ENCODE data around the gene ANTXR2. TPM values are rescaled to one million over a fixed set of nuclear protein-coding genes. Genes with fewer than 3 reads are reported as not detected.

The ANTXR2 gene
- total RNA-seq, 1 experiment from 2014 or later, result 18.9 TPM

DNA sequence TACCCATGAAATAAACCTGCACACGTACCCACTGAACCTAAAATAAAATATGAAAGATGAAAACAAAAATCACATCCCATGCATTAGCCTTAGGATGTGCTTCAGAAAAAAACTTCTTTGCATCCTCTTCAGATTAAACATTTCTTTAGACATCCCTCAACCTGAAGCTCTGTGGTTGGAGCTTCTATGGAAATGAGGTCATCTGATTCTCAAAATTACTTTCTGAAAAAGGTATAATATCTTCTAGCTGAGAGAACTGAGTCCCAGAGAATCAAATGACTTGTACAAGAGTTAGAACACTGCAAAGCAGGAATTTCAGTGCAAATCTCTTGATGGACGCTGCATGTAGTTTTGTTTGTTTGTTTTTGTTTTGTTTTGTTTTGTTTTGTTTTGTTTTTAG, 19.1 kb upstream of the ANTXR2 start:
- no peak for DNase-seq (ENCODE audit: low read depth)

DNA sequence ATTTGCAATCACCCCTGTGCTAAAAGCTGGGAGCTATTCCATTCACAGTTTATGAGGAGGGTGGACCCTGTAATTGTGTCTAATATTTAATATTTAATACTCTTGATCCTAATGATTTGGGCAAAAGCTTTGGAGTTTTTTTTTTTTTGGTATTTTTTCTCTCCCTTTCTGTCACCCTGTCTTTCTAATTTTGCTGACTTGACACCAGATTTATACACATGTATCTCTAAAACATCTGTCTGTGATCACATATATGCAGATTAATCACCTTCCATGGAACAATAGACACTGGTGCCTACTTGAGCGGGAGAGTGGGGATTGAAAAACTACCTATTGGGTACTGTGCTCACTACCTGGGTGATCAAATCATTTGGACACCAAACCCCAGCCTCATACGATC, 18.7 kb upstream of the ANTXR2 start:
- no peak for DNase-seq (ENCODE audit: low read depth)

DNA sequence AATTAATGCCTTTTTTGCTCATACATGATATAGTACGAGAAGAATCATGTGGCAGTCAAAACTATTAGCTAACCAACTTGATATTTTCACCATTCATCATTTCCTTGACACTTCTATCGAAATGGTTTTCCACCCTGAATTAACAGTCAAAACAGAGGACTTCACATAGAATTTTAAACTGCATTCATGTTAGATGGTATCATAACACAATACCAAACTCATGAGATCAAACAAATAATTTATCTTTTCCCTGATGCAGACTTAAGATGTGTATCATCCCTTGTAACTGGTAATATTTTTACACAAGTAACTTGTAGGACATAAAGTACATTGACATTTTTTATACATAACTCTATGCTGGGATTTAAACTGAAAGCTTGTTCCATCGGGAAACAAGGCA, 18.2 kb upstream of the ANTXR2 start:
- no peak for DNase-seq (ENCODE audit: low read depth)

DNA sequence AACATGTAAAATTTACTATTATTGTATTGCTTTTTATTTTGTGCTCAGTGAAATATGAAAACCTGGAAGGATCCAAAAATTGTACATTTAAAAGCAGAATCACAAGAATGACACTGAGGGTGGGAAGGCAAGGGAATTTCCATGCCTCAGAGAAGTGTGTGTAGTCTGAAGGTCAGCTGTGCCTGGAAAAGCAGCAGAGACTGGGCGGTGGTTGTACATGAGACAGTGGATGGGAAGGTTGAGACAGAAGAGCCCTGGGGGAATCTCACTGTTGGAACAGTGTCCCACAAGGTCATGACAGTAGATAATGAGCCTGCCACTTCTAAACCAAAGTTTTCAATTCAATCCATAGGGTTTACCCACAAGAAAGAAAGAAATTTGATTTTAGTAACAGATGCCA, 17.1 kb upstream of the ANTXR2 start:
- no peak for DNase-seq (ENCODE audit: low read depth)

DNA sequence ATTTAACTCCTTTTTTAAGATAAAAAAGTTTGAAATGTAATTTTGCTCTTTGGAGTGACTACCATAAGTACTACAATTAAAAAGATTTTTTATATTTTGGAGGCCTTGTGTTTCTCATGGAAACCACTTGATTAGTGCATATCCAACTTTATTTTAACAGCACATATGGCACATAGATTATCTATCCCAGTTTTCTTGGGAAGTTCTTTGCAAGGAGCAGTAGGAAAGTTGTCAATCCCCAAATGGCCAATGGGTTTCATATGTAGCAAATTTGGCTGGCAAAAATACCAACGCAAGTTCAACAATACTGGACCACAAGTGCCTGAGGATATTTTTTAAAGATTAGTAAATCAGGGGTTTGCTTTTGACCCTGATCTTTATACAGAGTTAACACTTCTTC, 15.4 kb upstream of the ANTXR2 start:
- DNase-seq (ENCODE audit: low read depth), result no peak

DNA sequence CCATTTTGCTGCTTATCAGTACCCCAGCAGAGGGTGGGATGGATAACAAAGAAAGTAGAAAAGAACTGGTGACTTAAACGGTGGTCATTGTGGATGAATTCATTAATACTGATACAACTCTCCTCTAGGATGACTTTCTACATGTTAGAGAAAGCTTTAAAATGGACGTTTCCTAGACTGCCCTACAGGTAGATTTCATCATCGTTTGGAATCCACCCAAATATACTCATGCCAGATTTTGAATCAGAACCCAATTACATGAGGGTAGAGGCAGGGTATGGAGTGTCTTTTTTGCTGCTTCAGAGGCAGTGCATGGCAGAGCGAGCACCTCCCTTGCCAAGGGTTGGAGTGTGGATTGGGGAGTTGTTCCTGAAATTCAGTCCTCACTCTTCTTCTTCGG, 13.3 kb upstream of the ANTXR2 start:
- DNase-seq (ENCODE audit: low read depth), result no peak

DNA sequence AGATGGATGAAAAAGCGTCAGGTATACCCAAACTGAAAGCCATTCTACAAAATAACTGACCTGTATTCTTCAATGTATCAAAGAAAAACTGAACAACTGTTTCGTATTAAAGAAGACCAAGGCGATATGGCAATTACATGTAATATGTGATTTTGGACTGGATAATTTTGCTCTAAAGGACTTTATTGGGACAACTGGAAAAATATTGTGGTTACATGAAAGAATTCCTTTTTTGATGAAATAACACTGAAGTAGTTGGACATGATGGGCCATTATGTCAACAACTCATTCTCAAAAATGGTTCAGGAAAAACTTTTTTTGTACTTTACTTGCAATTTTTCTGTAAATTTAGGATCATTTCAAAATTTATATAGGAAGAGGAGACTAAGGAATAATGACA, 12.1 kb upstream of the ANTXR2 start:
- no peak for DNase-seq (ENCODE audit: low read depth)

DNA sequence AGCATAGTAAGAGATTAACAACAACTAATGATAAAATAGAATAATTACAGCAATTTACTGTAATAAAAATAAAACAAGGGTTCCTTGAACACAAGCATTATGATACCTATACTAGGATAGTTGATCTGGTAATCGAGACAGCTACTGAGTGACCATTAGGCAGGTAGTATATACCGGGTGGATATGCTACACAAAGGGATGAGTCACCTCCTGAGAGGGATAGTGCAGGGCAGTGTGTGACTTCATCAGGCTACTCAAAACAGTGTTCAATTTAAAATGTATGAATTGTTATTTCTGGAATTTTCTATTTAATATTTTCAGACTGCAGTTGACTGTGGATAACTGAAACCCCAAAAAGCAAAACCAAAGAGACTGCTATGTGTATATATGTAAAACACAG, 9.7 kb upstream of the ANTXR2 start:
- DNase-seq (ENCODE audit: low read depth), result no peak

DNA sequence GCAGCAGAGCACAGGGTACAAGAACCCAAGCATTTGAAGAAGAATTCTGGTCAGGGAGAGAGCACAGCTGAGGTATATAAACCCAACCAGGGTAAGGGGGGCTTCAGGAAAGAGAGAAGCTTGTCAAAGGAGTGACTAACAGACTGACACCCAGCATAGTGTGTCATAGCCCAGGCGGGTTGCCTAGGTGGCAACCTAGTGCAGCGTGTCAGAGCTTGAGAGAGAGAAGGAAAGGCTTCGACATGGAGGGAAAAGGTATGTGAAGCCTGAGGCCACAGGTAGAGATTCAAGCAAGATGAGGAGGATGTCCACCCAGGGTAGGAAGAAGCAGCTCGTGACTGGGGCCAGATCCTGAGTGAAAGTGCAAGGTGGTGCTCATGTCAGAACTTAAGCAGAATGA, 8.5 kb upstream of the ANTXR2 start:
- no peak for DNase-seq (ENCODE audit: low read depth)

DNA sequence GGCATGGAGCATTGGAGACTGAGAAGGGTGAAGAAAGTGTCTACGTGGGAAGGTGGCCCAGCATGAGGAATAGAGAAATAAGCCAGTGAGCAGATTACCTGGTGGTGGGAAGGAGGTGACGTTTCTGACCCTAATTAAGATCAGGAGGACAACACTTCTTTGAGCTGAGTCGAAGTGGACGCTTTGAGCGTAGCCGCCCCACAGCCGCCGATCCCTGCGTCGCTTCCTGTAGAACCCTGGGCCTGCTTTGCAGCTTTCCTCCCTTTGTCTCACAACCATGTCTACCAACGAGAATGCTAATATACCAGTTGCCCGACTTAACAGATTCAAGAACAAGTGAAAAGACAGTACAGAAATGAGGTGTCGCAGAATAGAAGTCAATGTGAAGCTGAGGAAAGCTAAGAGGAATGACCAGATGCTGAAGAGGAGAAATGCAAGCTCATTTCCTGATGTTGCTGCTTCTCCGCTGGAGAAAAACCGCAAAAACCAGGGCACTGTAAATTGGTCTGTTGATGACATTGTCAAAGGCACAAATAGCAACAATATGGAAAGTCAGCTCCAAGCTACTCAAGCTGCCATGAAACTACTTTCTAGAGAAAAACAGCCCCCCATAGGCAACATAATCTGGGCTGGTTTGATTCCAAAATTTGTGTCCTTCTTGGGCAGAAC, 6.4 kb upstream of the ANTXR2 start:
- DNase-seq (ENCODE audit: low read depth), result no peak

DNA sequence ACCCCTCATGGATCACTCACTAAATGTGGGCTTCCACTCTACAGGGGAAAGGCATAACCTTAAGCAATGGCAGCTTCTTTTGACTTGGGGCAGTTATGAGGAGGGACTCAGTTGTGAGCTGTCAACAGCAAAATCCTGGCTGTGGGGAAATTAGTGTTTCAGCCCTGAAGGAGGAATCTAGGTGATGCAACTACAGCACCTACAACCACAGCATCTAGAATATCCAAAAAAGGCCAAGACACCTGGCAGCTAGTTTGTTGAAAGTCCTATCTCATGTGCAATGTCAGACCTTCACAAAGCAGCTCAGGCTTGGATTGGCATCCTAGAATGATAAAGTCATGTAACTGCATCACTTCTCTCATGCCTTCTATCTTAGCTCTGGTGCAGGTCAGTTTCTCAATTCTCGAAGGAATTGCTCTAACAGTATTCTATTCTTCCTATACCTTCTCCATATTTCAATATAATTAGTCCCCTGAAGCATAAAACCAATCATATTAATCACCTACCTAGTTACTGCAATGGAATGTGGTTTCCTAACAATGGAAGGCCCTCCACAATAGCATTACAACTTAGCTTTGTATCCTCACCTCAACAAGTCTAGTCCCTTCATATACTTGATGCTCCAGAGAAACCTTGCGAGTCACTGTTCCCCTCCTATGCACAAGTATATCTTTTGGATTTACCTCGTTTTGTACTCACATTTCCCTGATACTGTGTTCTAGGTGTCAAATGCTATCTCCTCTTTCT, 5.5 kb upstream of the ANTXR2 start:
- no peak for DNase-seq (ENCODE audit: low read depth)

DNA sequence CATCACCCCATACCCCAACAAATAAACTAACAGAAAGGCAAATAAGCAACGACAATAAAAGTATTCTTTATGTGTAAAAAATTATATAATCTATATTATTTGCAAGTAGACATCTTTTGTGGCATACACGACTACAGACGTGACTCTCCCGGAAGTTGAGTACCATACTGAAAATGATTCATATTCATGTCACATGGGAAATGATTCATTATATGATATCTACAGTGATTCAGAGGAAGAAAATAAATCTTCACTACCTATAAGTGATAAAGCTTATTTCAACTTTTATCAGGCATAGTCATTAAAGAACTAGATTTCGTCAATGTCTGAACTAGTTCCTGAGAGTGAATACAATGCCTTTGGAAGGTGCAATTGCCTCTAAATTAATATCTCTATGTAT, 4.6 kb upstream of the ANTXR2 start:
- peak; percentile 24 for DNase-seq (ENCODE audit: low read depth)

DNA sequence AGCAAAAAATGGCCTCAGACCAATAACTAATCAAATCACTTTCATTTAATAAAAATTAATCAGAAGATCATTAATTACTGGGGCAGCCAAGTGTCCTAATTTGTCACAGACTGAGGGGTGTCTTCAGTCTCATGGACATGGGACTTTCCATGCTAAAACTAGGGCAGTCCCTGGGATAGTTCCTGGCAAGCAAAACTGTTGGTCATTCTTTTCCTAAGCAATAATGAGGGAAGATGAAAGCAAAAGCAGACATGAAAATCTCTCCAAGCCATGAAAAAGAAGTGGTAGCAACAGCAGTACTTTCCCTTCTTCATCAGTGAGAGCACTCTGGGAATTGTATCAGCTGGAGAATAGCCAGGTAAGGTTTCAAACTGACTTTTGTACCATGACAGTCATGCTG, 3.7 kb upstream of the ANTXR2 start:
- DNase-seq (ENCODE audit: low read depth), result no peak

DNA sequence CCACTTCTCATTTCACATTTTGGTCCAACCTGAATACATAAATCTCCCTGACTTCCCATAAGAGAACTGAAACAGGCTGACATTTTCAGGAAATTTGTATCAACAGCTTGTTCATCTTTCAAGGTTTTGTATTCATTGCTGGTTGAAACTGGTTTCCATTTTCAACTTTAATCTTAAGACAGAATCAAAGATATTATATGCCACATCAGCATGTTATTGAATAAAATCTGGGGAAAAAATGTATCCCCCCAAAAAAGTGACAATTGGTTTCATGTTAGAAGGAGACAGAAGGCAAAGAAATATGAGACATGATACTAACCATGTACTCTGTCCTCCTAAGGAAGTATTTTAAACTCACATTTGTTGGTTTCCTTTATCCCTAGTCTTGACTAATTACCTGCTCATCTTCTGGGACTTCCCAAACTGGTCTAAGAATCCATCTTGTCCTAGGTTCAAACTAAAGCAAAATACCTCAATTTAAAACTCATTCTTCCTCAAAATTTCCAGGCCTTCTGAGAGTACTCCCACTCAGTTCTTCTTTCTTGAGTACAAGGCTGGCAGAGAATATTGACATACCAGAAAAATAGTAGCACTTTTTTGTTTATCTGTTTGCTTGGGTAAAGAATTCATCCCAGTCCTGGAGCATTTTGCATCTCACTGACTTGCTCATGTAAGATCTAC, 3.1 kb upstream of the ANTXR2 start:
- no peak for DNase-seq (ENCODE audit: low read depth)

DNA sequence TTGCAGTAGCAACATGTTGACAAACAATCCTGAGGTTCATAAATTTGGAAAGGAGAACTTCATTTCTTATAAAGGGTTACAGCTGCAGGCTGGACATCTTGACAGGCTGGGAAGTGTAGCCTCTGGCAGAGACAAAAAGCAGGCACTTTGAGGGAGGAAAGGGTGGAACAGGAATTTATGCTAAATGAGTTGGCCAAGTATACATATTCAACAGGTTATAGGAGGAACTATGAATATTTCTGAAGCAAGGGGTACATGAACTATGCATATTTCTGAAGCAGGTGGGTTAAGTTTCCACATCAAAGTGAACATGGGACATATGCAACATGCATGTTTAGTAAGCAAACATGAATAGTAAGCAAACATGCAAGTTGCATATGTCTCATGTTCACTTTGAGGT, 1.6 kb upstream of the ANTXR2 start:
- no peak for DNase-seq (ENCODE audit: low read depth)

DNA sequence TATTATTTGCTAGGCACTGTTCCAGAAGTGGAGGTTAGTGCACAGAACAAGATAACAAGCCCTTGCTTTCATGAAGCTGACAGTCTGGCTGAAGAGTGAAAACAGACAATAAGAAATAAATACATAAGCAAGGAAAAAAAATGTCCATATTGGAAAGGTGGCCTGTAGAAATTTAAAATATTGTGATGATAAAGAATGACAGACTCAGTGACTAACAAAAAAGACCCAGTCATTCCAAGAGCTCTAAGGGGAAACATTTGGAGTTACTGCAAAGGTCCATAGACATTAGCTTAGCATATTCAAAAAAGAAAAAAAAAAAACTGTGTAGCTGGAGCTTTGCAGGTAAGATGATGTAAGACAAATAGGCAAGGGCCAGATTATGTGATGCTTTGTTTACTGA, 1.0 kb upstream of the ANTXR2 start:
- no peak for DNase-seq (ENCODE audit: low read depth)

DNA sequence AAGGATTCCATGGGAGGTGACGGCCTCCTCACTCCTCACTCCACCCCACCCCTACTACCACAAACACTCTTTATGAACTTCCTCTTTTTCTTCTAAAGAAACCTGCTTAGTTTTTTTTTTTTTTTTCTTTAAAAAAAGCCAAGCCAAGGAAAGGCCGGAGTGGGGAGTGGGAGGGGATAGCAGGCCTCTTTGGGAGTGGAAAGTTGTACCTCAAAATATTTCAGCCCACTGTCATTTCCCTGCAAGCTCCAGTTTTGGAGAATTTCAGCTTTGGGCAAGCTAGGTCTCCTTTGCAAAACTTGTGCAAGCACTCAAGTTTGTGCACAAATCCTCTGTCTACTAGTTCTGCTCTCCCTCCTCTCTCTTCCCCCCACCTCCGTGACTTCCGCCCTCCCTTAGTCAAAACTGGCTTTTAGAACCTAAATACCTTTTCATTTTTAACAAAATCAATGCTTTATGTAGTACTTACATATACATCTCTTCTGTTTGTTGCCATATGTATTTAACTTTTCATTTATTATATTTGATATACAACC, 512 bp upstream of the ANTXR2 start:
- no peak for DNase-seq (ENCODE audit: low read depth)

DNA sequence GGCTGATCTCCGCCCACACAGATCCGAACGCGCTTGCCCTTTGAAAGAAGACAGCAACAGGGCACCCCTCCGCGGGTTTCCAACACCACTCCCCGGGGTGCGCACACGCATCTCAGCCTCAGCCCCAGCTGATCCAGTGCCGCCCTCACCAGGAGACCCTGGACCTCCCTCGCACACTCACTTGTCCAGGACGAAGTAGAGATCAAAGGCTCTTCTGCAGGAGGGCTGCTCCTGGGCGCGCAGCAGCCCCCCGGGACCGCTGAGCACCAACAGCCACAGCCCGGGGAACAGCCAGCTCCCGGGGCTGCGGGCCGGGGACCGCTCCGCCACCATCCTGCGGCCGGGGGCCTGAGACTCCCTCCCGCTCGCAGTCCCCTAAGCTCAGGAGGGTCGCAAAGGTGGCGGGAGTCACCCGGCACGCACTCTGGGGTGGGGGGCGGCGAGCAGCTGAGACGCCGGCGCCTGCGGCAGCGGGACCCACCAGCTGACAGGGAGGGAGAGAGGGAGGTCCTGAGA, 743 bp downstream of the ANTXR2 start:
- DNase-seq (ENCODE audit: low read depth), result peak; percentile 41

DNA sequence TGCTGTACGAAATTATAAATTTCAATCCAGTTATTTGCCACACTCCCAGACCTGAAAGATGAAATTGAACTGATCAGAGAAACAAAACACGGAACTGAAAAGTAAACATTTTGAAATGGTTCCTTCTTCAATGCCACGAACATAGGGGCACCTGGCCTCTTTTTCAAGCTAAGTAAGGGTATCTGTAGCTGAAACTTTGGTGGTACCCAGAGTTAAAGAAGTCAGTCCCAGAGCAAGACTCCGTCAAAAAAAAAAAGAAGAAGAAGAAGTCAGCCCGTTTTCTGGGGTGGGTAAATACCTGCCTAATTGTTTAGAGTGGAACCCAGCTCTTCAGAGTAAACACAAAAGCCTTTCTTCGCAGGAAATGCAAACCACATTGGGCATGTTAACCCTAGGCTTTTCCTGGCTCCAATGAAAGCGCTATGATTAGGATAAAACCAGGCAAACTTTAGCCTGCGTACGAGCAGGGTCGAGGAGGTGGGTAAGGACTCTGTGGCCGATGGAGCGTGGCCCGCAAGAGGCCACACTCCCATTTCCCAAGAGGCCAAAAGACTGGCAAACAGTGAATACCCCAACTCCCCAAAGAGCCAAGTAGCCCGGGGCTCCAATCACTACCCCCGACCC, 1.3 kb downstream of the ANTXR2 start:
- no peak for DNase-seq (ENCODE audit: low read depth)

DNA sequence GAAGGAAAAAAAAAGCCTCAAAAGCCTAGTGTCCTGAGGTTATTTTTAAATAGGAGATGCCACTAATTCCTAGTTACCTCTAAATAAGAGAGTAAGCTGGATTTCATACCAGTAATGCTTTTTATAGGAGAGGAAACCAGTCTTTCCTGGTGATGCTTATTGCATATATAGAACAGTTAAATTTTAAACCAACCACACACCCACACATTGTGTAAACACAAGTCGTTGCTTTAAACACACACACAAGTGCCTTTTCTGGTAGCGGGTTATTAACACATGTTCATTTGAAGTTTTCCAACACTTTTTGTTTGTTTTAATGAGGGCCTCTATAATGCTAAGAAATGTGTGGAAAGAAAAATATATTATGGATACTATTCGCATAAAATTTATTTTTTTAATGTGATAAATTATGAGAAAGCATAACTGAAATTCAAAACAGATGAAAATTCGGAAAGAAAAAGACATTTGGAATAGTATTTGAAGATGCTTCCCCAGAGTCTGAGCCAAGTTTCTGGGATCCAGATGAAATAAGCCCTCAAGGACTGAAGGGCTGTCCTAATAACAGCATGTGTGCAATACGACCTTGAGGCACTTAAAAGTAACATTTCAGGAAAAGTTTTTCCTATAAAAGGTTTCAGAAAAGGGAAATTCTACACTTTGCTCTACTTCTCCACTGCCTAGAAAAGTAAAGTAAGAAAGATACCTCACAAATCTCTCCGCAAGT, 2.0 kb downstream of the ANTXR2 start:
- no peak for DNase-seq (ENCODE audit: low read depth)

Measured in M059J (cell line).